DMS53 treated with DMSO at 0.1 percent for 48 hours (cell line): Measurements from ENCODE around the gene MTR.

ENCODE experiments used
- DNase-seq: peaks from one replicate; lab custom pipeline; 2025; ENCODE audit not compliant: unreplicated experiment; lab: John Stamatoyannopoulos, UW

MTR gene

DNA sequence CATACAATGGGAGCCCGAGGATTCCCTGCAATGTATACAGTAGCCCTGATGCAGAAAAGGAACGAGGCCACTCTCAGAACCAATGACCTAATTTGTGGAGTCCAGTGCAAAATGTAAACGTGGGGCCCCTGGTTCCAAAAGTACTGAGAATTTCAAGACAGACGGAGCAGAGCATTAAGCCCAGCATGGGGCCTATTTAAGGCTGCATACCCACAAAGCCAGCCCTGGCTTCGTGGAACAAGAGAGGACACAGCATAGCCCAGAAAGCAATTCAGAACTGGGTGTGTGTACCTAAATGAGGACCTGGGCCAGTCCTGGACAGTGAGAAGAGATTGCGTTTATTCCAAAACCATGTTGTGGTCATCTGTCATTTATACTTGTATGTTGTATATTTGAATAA lies 153.9 kb downstream of the MTR start:
- no peak for DNase-seq

DNA sequence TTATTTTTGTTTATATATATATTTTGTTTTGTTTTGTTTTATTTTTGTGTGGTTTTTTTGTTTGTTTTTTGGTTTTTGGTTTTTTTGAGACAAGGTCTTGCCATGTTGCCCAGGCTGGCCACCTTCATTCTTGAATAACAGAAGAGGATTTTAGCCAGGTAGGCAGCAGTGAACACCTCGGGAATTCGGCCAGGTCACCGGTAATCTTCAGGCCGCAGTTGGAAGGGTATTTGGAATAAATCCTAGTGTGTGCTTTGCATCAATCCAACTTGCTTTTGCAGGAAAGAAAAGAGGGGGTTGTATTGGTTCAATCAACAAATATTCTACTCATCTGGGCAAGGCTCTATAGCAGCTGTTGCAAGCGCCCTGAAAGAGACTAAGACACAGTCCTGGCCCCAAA lies 155.3 kb downstream of the MTR start:
- DNase-seq: no peak

DNA sequence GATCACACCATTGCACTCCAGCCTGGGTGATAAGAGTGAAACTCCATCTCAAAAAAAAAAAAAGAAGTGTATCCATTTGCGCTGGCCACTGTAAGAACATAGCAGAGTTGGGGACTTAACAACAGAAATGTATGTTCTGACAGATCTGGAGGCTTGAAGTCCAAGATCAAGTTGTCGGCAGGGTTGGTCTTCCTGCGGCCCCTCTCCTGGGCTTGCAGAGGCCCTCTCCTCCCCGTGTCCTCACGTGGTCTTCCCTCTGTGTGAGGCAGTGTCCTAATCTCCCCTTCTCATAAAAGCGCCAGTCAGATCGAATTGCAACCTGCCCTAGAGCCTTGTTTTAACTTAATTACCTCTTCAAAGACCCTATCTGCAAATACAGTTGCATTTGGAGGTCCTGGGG lies 156.6 kb downstream of the MTR start:
- no peak for DNase-seq

DNA sequence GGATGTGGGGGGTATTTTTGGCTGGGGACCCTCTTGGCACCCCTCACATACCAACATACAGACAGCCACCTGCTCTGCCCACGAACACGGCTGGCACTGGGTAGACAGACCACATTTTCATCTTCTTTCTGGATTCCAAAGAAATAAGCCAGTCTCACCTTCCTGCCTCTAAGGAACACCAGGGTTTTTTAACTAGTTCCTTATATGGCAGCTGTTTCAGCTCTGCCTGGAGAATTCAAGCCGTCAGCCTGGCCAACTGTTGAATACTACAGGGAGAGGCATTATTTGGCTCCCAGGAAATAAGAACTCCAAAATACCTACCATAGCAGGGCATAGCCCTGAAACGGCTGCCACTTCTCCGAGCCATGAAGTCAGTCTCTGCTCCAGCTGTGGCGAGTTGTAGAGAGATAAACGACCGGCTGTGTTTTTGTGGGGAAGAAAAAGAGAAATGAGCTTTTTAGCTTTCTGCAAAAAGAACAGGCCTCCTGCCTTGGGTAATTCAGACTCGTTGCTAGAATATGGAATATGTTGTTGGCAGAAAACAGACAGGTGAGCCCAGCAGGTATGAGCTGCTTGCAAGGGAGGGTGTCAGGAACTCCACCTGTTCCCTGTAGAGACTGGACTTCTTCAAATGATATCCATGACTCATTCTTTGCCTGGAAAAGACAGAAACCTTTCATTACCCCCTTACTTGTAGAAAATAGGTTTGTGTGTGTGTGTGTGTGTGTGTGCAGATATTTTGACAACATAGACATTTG lies 157.3 kb downstream of the MTR start:
- DNase-seq: no peak

DNA sequence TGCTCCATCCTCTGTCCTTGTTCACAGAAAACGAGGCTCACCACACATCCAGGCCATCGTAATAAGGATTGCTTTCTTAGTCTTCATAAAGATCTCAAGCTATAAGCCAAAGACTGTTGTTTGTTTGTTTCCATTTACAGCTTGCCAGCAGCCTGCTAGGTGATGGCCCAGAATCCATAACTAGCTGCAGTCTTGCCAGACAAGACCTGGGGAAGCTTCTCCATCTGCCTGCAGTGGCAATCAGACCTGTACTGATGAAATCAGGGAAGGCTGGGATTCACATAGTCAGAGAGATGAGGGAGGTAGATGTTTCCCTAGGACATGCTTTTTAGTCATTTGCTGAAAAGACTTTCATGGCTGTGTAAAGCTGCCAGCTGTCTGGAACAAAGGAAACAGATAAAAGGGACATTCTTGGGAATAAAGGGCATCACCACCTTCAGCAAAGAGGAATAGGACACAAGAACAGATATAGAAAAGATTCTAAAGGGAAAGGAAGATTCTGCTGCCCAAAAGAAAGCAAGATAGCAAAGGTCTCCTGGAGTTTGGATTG lies 158.1 kb downstream of the MTR start:
- no peak for DNase-seq
